Ovary (tissue), 9 donors: ENCODE results near the gene CRISP3. TPM values are rescaled to one million over a fixed set of nuclear protein-coding genes. Genes with fewer than 3 reads are reported as not detected.

Source experiments
- DNase-seq, 5 donors: peaks; one replicate each; pipeline ENCODE4 v3.0.0-alpha.2; 2019 to 2020
- H3K27ac ChIP-seq, 2 donors: fragments of 200-600 bp; one replicate each; pipeline versions ENCODE4 v1.5.1 to v1.8.0; 2019 to 2022
- H3K27me3 ChIP-seq: fragments of 200-600 bp; one replicate; pipeline ENCODE4 v1.8.0; 2022
- H3K36me3 ChIP-seq: fragments of 200-600 bp; sonication (generic); one replicate; pipeline ENCODE4 v1.5.1; 2019
- H3K4me1 ChIP-seq: one replicate; pipeline ENCODE4 v1.8.1; 2013; ENCODE audit warnings: mild to moderate bottlenecking, moderate library complexity; ENCODE audit not compliant: insufficient read depth
- H3K4me3 ChIP-seq: fragments of 200-600 bp; sonication (generic); one replicate; pipeline ENCODE4 v1.5.1; 2017
- H3K9me3 ChIP-seq, 2 donors: fragments of 200-600 bp in 1 of 2; sonication (generic) in 1 of 2; one replicate each; pipeline versions ENCODE4 v1.5.1 to v1.8.1; 2013 to 2019; ENCODE audit warnings: mild to moderate bottlenecking in 1 of 2, moderate library complexity in 1 of 2
- EP300 ChIP-seq: sonication (generic); formaldehyde crosslinking; IDR thresholded peaks from one replicate; pipeline ENCODE4 v1.6.1; 2017; ENCODE audit warnings: antibody characterized with exemption
- POLR2A ChIP-seq: fragments of 450-650 bp; IDR thresholded peaks from one replicate; pipeline ENCODE4 v1.6.1; 2017; ENCODE audit warnings: antibody characterized with exemption, mild to moderate bottlenecking, moderate library complexity
- WGBS, 3 donors: extraction: QIAGEN DNeasy Blood & Tissue Kit in 1 of 3; methylation state at CpG; one replicate each; pipeline versions ENCODE4 v1.1.5 to v1.1.7; 2013 to 2017; 5-methylcytosine and 5-hydroxymethylcytosine counted together
- intact Hi-C, 4 donors: fragments of 100-400 bp; cut with DNase I; formaldehyde crosslinking; loops; one replicate each; pipeline versions ENCODE4 v1.11.0 to v1.15.1; 2022 to 2023
- polyA plus RNA-seq, 2 donors: library from polyadenylated mRNA; stranded (reverse); fragments of 200-250 nt in 1 of 2; fragments of 350-450 nt in 1 of 2; fragmentation: Illumina TruSeq in 1 of 2; extraction: RNeasy Lipid Tissue Mini Kit (QIAGEN cat#74804) in 1 of 2; gene quantifications; one replicate each; pipeline ENCODE4 v1.2.3, GENCODE V29; 2013 to 2014
- total RNA-seq, 7 donors: library from RNA; depleted of rRNA in 2 of 7; stranded (reverse); fragments of >200 nt in 2 of 7; fragmentation: NEBNext Ultra II Directional in 3 of 7; extraction: Animal tissue kit (Norgen Biotek cat#: 25700) in 3 of 7; gene quantifications; one replicate each; pipeline versions ENCODE4 v1.1.0 to v1.2.4, GENCODE V29; 2016 to 2023
- TF ChIP-seq, protein P1 (sequence below), 3 donors: fragments of 450-650 bp in 2 of 3; fragments of 200-600 bp in 1 of 3; IDR thresholded peaks; one replicate each; pipeline versions ENCODE4 v1.5.1 to v1.8.0; 2016 to 2022; ENCODE audit warnings: antibody characterized with exemption in 3 of 3, mild to moderate bottlenecking in 1 of 3
- donor health status: DM: no; HTN: no; CAD: no; lungs with moderate emphysema.
- donor health status: DM: no; HTN: no; CAD: no.
- donor health status: Bipolar disorder and iron deficiency.
- donor health status: DM: yes; HTN: yes; CAD: no.
- donor health status: DM: no; HTN: no; CAD: no.
- donor health status: DM: yes; HTN: yes; CAD: no.

The CRISP3 gene
- total and polyA plus RNA-seq, 9 donors = 0.10 to 541 (median 14.7) TPM; not detected in 1

DNA sequence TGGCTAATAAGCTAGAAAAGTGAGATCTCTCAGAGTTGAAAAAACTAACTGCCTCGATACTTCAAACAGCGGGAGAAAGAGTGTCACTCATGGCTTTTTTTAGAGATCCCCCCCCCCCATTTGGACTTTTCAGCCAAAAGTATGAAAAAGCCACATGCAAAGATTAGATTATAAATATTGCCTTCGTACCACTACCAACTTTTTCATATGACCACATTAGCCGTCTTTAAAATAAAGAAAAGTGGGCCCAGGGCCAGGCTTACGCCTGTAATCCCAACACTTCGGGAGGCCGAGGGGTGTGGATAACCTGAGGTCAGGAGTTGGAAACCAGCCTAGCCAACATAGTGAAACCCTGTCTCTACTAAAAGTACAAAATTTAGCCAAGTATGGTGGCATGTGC lies 38.5 kb upstream of the CRISP3 start:
- no peak for DNase-seq
- Histone ChIP-seq H3K36me3 (no peaks in the 10 kb centered on the region), H3K27me3 (no peaks in the 10 kb centered on the region), H3K27ac (no peak overlapping the region), H3K4me3 (no peak overlapping the region), H3K4me1 (no peaks in the 10 kb centered on the region), H3K9me3 (no peaks in the 10 kb centered on the region)
- WGBS, 3 donors = 71 to 82% (median 81%) methylated on average over 7 of the region's 7 CpGs
- intact Hi-C loops = no loop called here
- TF ChIP-seq, protein P1, sequence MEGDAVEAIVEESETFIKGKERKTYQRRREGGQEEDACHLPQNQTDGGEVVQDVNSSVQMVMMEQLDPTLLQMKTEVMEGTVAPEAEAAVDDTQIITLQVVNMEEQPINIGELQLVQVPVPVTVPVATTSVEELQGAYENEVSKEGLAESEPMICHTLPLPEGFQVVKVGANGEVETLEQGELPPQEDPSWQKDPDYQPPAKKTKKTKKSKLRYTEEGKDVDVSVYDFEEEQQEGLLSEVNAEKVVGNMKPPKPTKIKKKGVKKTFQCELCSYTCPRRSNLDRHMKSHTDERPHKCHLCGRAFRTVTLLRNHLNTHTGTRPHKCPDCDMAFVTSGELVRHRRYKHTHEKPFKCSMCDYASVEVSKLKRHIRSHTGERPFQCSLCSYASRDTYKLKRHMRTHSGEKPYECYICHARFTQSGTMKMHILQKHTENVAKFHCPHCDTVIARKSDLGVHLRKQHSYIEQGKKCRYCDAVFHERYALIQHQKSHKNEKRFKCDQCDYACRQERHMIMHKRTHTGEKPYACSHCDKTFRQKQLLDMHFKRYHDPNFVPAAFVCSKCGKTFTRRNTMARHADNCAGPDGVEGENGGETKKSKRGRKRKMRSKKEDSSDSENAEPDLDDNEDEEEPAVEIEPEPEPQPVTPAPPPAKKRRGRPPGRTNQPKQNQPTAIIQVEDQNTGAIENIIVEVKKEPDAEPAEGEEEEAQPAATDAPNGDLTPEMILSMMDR (IDR thresholded peaks at IDR 0.05) = no peak
- no peak for TF ChIP-seq EP300
- TF ChIP-seq POLR2A = no peak

DNA sequence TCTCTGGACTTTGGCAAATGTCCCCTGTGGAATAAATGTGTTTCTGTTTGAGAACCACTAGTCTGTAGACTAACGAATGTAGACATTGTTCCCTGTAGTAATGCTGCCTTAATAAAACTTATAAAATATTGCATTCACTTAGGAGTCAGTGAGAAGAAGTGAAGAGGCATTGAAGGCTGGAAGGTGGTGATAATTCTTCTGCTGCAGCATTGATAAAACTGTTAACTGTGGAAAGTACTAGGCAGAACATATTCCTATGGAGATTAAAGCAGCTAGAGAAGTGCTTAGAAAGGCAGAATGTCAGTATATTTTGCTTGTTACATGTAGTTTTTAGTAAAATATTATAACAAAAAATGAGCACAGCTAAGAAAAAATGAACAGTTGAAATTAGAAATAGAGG lies 38.1 kb upstream of the CRISP3 start:
- no peaks in the 10 kb centered on the region for H3K36me3 ChIP-seq
- H3K9me3 ChIP-seq = no peaks in the 10 kb centered on the region
- intact Hi-C loops = no loop called here
- TF ChIP-seq EP300 (no peak), POLR2A (no peak)
- TF ChIP-seq, protein P1 (IDR thresholded peaks at IDR 0.05) = no peak
- no peak for DNase-seq
- H3K4me1 ChIP-seq = no peaks in the 10 kb centered on the region
- WGBS, 3 donors = 74 to 85% (median 80%) methylated on average over 1 of the region's 1 CpG
- H3K4me3 ChIP-seq = no peak overlapping the region
- no peak overlapping the region for H3K27ac ChIP-seq
- no peaks in the 10 kb centered on the region for H3K27me3 ChIP-seq

DNA sequence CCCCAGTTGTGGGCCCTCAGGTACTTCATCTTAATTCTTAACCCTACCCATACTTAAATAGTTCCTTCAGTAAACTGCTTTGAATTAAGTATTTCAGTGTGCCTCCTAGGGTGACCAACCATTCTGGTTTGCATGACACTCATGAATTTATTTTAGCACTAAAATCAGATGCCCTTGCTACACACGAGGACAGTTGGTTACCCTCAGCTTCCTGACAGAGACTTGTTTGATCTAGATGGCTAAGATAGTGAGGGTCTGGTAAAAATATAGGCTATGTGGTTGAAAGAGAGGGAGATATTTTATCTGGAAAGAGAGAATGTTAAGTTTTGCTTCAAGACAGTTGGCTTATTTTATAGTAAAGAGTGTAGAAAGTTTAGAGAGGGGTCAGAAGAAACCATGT lies 32.3 kb upstream of the CRISP3 start:
- H3K9me3 ChIP-seq = no peaks in the 10 kb centered on the region
- no peaks in the 10 kb centered on the region for H3K27me3 ChIP-seq
- DNase-seq = no peak
- no peaks in the 10 kb centered on the region for H3K4me1 ChIP-seq
- intact Hi-C loops = no loop called here
- WGBS, 3 donors = 37 to 61% (median 58%) methylated on average over 1 of the region's 1 CpG
- H3K27ac ChIP-seq = no peak overlapping the region
- TF ChIP-seq POLR2A (no peak), EP300 (no peak)
- TF ChIP-seq, protein P1 (IDR thresholded peaks at IDR 0.05) = no peak
- H3K4me3 ChIP-seq = no peak overlapping the region
- H3K36me3 ChIP-seq = no peaks in the 10 kb centered on the region

DNA sequence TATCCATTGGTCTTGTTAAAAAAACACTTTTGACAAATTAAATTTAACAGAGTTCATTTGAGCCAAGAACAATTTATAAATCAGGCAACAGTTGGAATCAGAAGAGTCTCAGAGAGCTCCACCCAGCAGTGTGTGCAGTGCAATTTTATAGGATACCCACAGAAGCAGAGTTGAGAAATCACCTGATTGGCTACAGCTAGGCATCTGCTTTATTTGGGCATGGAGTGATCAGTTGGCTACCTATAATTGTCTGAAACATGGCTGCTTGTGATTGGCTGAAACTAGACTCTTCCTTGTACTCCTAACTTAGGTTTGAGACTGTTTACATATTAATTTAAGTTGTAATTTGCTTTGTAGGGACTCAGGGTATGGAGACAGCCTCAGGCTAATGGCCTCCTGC lies 30.9 kb upstream of the CRISP3 start:
- intact Hi-C loops = no loop called here
- no peak overlapping the region for H3K27ac ChIP-seq

More for the DNA sequence above, 30.9 kb upstream of the CRISP3 start:
- H3K9me3 ChIP-seq = no peaks in the 10 kb centered on the region
- TF ChIP-seq EP300 = no peak
- TF ChIP-seq, protein P1 (IDR thresholded peaks at IDR 0.05) = no peak
- no peak for TF ChIP-seq POLR2A
- no peaks in the 10 kb centered on the region for H3K36me3 ChIP-seq
- H3K4me1 ChIP-seq = no peaks in the 10 kb centered on the region
- no peak for DNase-seq
- H3K27me3 ChIP-seq = no peaks in the 10 kb centered on the region
- no peak overlapping the region for H3K4me3 ChIP-seq
